GM12878 (cell line): ENCODE data around the gene GRIN3A. TPM values are rescaled to one million over a fixed set of nuclear protein-coding genes. Genes with fewer than 3 reads are reported as not detected.

Experiments used
- ATAC-seq: fragments of 200-7000 bp; cut with Tn5 transposase; 3 replicates; pipeline ENCODE4 v1.9.1; 2020; ENCODE audit warnings: mild to moderate bottlenecking, moderate library complexity
- BruUV-seq: library from RNA; stranded (reverse); fragments of 400-500 nt; replicated peaks from 2 replicates; lab custom pipeline; 2021; lab: Mats Ljungman, UMichigan
- CTCF ChIA-PET: fragments of 300-600 bp; sonication (Branson Sonifier 250); formaldehyde crosslinking; extraction: SDS; loops from one replicate; lab custom pipeline; 2021; ENCODE audit warnings: inconsistent platforms; lab: Yijun Ruan, JAX
- POLR2A ChIA-PET: fragments of 350-600 bp; formaldehyde crosslinking; extraction: SDS; loops from one replicate; lab custom pipeline; 2021; ENCODE audit warnings: inconsistent platforms; lab: Charles Lee
- RAD21 ChIA-PET: fragments of 300-600 bp; sonication (Branson Sonifier 250); formaldehyde crosslinking; loops from one replicate; lab custom pipeline; 2023; ENCODE audit warnings: antibody characterized with exemption; ENCODE audit not compliant: unreplicated experiment; lab: Charles Lee
- SMC1A ChIA-PET: fragments of 300-600 bp; sonication (Branson Sonifier 250); formaldehyde crosslinking; loops from one replicate; lab custom pipeline; 2023; ENCODE audit not compliant: unreplicated experiment, uncharacterized antibody; lab: Charles Lee
- DNase-seq: peaks from one replicate; pipeline ENCODE4 v3.0.0-alpha.2; 2011; ENCODE audit warnings: low read depth, low spot score
- FAIRE-seq: peaks from 3 replicates; lab custom pipeline; 2011; peaks lifted over from hg19 to GRCh38; lab: Jason Lieb, UNC
- H2AFZ ChIP-seq: 2 replicates; pipeline ENCODE4 v1.6.0; 2011; ENCODE audit warnings: low read depth, low read length, control low read depth; ENCODE audit not compliant: control insufficient read depth
- H3K27ac ChIP-seq: 2 replicates; pipeline ENCODE4 v1.5.1; 2011; ENCODE audit warnings: control low read depth; ENCODE audit not compliant: control insufficient read depth, insufficient read depth
- H3K27me3 ChIP-seq, 2 experiments: replicated peaks in 1 of 2; 2 replicates each; pipeline versions ENCODE4 v1.6.0 to v1.6.1; 2011; ENCODE audit warnings: low read length in 1 of 2; ENCODE audit not compliant: control insufficient read depth in 2 of 2, insufficient read depth in 2 of 2
- H3K36me3 ChIP-seq, 2 experiments: 2 replicates each; pipeline ENCODE4 v1.5.1; 2011; ENCODE audit warnings: low read length in 1 of 2; ENCODE audit not compliant: control insufficient read depth in 2 of 2, insufficient read depth in 2 of 2
- H3K4me1 ChIP-seq: 2 replicates; pipeline ENCODE4 v1.6.1; 2011; ENCODE audit warnings: mild to moderate bottlenecking, low read length, moderate library complexity, mixed read lengths; ENCODE audit not compliant: control insufficient read depth, insufficient read depth
- H3K4me2 ChIP-seq: 2 replicates; pipeline ENCODE4 v1.6.0; 2011; ENCODE audit warnings: control low read depth; ENCODE audit not compliant: control insufficient read depth, insufficient read depth
- H3K4me3 ChIP-seq: fragments of 200-600 bp; sonication (generic); 2 replicates; pipeline ENCODE4 v1.5.1; 2016
- H3K79me2 ChIP-seq: 2 replicates; pipeline ENCODE4 v1.6.0; 2011; ENCODE audit warnings: low read length; ENCODE audit not compliant: control insufficient read depth, insufficient read depth
- H3K9ac ChIP-seq: 2 replicates; pipeline ENCODE4 v1.8.0; 2011; ENCODE audit warnings: low read length, control low read depth, mixed read lengths; ENCODE audit not compliant: control insufficient read depth, insufficient read depth
- H3K9me3 ChIP-seq: replicated peaks from 3 replicates; pipeline ENCODE4 v1.5.1; 2011; ENCODE audit warnings: mild to moderate bottlenecking, low read length; ENCODE audit not compliant: control insufficient read depth, insufficient read depth
- H4K20me1 ChIP-seq: 2 replicates; pipeline ENCODE4 v1.6.0; 2011; ENCODE audit not compliant: control insufficient read depth, insufficient read depth
- HCFC1 ChIP-seq: fragments of 150-350 bp; IDR thresholded peaks from 2 replicates; pipeline ENCODE4 v1.6.1; 2014; ENCODE audit warnings: low read length
- KLF5 ChIP-seq: fragments of 450-650 bp; IDR thresholded peaks from 2 replicates; pipeline ENCODE4 v1.6.1; 2014; ENCODE audit warnings: mild to moderate bottlenecking; ENCODE audit not compliant: partially characterized antibody
- NFYB ChIP-seq: IDR thresholded peaks from 2 replicates; pipeline ENCODE4 v1.6.1; 2011; ENCODE audit warnings: low read depth, mild to moderate bottlenecking, low read length, improper control_type of control experiment, moderate library complexity; ENCODE audit not compliant: insufficient read depth
- POLR2A ChIP-seq: IDR thresholded peaks from 2 replicates; pipeline ENCODE4 v1.6.1; 2011; ENCODE audit warnings: low read depth, mild to moderate bottlenecking, low read length
- TCF3 ChIP-seq: IDR thresholded peaks from 2 replicates; pipeline ENCODE4 v1.6.1; 2012; ENCODE audit warnings: low read depth, mild to moderate bottlenecking, low read length, borderline replicate concordance; ENCODE audit not compliant: insufficient read depth
- ZNF24 ChIP-seq: fragments of 450-650 bp; IDR thresholded peaks from 2 replicates; pipeline ENCODE4 v1.6.1; 2017; ENCODE audit warnings: antibody characterized with exemption, mild to moderate bottlenecking
- ZNF274 ChIP-seq: IDR thresholded peaks from one replicate; pipeline ENCODE4 v1.8.0; 2011; ENCODE audit not compliant: insufficient read length, insufficient read depth
- WGBS: methylation state at CpG from one replicate; pipeline ENCODE4 v1.1.6; 2016; ENCODE audit warnings: low lambda C conversion rate; ENCODE audit not compliant: insufficient replicate concordance, insufficient coverage; ENCODE audit errors: missing lambda C conversion rate; 5-methylcytosine and 5-hydroxymethylcytosine counted together
- in situ Hi-C: fragments of 300-500 bp; cut with MboI; formaldehyde crosslinking; loops from 9 replicates; pipeline ENCODE4 v1.14.3; 2018; ENCODE audit warnings: mixed read lengths
- intact Hi-C: fragments of 100-400 bp; cut with micrococcal nuclease; formaldehyde crosslinking; loops from one replicate; pipeline ENCODE4 v1.14.2; 2022; ENCODE audit not compliant: unreplicated experiment
- polyA plus RNA-seq, 11 experiments: library from polyadenylated mRNA; depleted of rRNA in 4 of 11; unstranded in 6 of 11; stranded (reverse) in 5 of 11; fragments of >200 nt; fragmentation: Nextera tagmentation in 4 of 11; fragmentation: Illumina TruSeq in 1 of 11; extraction: Ambion mirVana in 4 of 11; extraction: Trizol in 1 of 11; gene quantifications; 1 replicate in 1 of 11; 2 replicates in 10 of 11; pipeline versions ENCODE4 v1.2.1 to v1.2.3, GENCODE V29; 2011 to 2016; ENCODE audit warnings: inconsistent platforms in 2 of 11, missing spikeins in 2 of 11, low read depth in 1 of 11
- total RNA-seq, 4 experiments: library from RNA; depleted of rRNA in 3 of 4; stranded (reverse); fragments of >200 nt in 3 of 4; fragmentation: Illumina TruSeq in 1 of 4; extraction: Trizol in 1 of 4; gene quantifications; 2 replicates each; pipeline versions ENCODE4 v1.2.1 to v1.2.3, GENCODE V29; 2013 to 2021
- TF ChIP-seq, protein P1 (sequence below): fragments of 450-650 bp; IDR thresholded peaks from 2 replicates; pipeline ENCODE4 v1.6.1; 2014; ENCODE audit warnings: mild to moderate bottlenecking

The GRIN3A gene
- total and polyA plus RNA-seq, 10 of the 15 experiments (the other 5 are each of a cell fraction or from before 2014, with no cell fraction given) = 0.03 to 0.05 (median 0.04) TPM; not detected in 7

GRCh38 chr9:101594796-101595195 lies 143.7 kb downstream of the GRIN3A start, which contains the start of gene PPP3R2:
TSS of gene PPP3R2 (minus strand) at chr9:101594969. CDS start at chr9:101594921, 48 bp downstream.
- H3K9me3 ChIP-seq = no peaks in the 10 kb centered on the region
- CTCF ChIA-PET = no interaction called here
- in situ Hi-C loops = no loop called here
- H3K27me3 ChIP-seq = peaks cover 0 to 3% of the 10 kb centered on the region in 2 experiments; a peak in 1 of 4 replicates
- TF ChIP-seq, protein P1, sequence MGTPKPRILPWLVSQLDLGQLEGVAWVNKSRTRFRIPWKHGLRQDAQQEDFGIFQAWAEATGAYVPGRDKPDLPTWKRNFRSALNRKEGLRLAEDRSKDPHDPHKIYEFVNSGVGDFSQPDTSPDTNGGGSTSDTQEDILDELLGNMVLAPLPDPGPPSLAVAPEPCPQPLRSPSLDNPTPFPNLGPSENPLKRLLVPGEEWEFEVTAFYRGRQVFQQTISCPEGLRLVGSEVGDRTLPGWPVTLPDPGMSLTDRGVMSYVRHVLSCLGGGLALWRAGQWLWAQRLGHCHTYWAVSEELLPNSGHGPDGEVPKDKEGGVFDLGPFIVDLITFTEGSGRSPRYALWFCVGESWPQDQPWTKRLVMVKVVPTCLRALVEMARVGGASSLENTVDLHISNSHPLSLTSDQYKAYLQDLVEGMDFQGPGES = no peak
- no peak for TF ChIP-seq NFYB
- TF ChIP-seq POLR2A = no peak
- TF ChIP-seq KLF5 = no peak
- no peak for TF ChIP-seq ZNF274
- TF ChIP-seq ZNF24 = no peak
- no peak for TF ChIP-seq TCF3
- TF ChIP-seq HCFC1 = no peak
- BruUV-seq = no TSS peak
- POLR2A ChIA-PET = no interaction called here
- ATAC-seq (no peak), FAIRE-seq (no peak), DNase-seq (no peak)
- H3K9ac ChIP-seq = no peak within 1 kb of the TSS
- H3K36me3 ChIP-seq = no peaks in the 10 kb centered on the region
- WGBS = 50% methylated on average over 7 of the region's 19 CpGs
- SMC1A ChIA-PET = no interaction called here
- H3K4me2 ChIP-seq = no peak within 1 kb of the TSS
- no peaks in the 10 kb centered on the region for H4K20me1 ChIP-seq
- no peak within 1 kb of the TSS for H3K4me3 ChIP-seq
- H3K27ac ChIP-seq = no peak within 1 kb of the TSS
- H3K4me1 ChIP-seq = no peaks in the 10 kb centered on the region
- intact Hi-C loops = no loop called here
- no peaks in the 10 kb centered on the region for H3K79me2 ChIP-seq
- RAD21 ChIA-PET = no interaction called here
- H2AFZ ChIP-seq = no peak within 1 kb of the TSS
